ENCODE data around the gene ATG4B.

The ATG4B gene

DNA sequence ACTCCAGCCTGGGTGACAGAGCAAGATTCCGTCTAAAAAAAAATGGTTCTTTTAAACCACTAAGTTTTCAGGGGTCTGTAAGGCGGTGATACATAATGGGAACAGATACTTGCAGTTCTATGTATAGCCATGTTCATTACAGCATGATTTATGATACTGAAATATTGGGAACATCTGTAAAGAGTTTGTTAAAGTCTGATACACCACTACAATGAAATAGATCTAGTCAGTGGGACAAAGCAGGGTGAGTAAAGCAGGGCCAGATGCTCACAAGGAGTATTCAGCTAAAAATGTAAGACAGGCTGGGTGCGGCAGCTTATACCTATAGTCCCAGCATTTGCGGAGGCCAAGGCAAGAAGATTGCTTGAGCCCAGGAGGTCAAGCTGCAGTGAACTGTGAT, 58.2 kb downstream of the ATG4B start:
- no peak for DNase-seq

DNA sequence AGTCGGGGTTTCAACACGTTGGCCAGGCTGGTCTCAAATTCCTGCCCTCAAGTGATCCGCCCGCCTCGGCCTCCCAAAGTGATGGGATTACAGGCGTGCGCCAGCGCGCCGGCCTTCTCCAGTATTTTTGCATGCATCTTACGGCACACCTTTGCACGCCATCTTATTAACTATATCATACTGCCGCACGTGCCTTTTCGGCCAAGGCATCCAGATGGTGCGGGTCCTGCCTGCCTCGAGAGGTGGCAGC, 63.6 kb downstream of the ATG4B start:
- DNase-seq: no peak

DNA sequence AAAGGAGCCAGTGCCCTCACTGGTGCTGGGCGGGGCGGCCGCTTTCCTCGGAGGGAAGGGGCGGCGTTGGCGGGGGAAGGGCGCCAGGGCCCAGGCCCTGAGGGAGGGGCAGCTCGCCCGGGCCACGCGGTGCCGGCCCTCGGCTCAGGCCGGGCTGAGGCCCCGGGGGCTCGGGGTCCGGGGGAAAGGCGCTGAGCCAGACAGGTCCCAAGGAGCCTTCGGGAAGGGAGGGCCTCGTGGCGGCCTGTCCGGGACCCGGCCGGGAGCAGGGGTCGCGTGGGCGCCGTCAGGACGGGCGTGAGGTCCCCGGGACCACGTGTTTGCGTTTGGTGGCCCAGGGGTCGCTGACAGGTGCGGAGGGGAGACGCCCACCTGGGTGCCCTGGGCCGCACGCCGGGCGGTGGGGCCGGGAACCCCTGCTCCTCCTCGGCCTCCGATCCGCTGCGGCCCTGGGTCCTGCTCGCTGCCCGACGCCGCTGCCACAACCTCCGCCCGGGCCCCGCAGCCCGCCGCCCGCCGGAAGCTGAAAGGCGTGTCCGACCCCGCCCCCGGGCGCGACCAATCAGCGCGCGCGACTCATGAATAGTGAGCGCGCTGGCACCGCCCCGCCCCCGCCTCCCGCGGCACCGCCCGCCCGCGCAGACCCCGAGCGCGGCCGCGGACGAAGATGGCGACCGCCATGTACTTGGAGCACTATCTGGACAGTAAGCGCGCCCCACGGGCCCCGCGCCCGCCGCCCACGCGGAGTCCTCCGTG, 64.1 kb downstream of the ATG4B start, which contains the start of gene ING5:
TSS of gene ING5 (plus strand) at position 641 of the 756 bp plus-strand sequence. CDS start at position 668, 27 bp downstream.
- peak; percentile 96 for DNase-seq

DNA sequence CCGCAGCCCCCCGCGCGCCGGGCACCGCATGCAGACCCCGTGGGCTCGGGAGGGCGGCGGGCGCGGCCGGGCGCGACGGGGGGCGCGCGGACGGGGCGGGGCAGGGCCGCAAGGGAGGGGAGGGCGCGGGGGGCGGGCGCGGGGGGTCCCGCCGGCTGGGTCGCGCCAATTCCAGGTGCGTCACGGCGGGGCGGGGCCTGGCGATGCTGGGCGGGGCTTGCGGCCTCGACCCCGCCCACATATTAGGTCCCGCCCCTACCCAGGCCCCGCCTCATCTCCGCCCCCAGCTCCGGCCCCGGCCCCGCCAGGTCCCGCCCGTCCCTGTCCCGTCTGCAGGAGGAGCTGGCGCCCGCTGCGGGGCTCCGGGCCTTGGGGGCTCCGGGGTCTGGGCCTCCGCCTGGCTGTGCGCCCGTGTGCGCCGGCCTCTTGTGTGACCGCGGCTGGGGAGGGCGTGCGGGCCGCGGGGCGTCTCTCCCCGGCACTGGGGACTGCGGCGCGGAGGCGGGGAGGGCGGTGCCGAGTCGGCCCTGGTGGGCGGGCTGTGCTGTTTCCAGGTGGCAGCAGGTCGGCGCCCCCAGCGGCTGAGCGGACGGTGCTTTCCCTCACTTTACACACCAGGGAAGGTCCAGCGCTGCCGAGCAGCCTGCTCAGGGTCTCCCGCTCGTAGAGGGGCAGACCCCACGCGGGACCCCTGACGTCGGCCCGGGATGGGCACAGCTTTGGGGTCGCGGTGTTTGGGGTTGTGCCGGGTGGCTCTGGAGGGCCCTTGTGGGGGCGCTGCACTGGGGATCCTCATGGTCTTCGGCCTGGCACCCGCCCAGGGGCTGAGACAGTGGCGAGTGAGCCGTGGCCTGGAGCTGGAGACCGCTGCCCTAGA, 64.9 kb downstream of the ATG4B start:
- DNase-seq: peak; percentile 87

DNA sequence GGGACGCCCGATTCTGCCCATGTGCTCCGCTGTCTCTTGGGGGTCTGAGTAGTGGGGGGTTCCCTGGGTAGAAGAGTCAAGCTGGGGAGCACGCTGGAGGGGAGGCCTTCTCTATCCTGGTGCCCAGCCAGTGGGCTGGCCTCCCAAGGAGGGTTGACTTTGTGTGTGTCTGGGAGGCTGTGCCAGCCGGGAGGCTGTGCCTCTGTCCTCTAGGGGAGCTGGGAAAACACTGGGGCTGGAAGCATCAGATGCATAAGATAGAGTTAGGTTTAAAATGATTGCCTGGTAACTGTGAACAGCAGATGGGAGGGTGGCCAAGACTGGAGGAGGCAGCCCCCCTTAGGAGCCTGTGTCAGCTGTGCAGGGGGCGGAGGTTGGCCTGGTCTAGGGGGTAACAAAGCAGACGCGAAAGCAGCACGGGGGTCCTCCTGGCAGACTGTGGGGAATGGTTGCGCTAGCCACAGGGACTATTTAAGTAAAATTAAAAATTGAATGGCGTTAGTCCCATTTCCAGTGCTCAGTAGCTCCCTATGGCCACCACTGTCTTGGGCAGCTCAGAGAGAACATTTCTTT, 65.6 kb downstream of the ATG4B start:
- DNase-seq: peak; percentile 7

DNA sequence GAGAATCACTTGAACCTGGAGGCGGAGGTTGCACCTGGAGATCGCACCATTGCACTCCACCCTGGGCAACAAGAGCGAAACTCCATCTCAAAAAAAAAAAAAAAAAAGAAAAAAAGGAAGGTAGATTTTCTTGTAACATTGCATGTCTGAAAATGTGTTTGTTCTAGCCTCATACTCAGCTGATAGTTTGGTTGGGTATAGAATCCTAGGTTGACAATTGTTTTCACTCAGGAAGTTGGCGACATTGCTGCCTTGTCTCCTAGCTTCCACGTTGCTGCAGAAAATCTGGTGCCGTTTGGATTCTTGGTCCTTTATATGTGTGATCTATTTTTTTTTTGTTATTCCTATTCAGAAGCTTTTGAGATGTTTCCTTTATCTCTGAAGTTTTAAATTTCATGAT, 69.0 kb downstream of the ATG4B start:
- no peak for DNase-seq

DNA sequence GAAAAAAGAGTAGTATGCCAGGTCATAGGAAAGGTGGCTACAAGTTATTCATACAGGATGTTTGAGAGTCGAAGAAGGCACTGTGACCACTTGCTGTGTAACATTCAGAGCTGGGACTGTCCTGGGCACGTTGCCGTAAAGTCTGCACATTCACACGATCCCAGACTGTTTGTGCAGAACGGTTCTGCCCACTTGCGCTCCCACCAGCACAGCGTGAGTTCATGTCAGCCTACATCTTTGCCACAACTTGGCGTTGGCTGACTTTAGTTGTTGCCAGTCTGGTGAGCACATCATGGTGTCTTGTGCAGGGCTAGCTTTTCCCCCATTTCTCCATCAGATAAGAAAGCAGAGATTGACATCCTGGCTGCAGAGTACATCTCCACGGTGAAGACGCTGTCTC, 71.4 kb downstream of the ATG4B start:
- DNase-seq: no peak

DNA sequence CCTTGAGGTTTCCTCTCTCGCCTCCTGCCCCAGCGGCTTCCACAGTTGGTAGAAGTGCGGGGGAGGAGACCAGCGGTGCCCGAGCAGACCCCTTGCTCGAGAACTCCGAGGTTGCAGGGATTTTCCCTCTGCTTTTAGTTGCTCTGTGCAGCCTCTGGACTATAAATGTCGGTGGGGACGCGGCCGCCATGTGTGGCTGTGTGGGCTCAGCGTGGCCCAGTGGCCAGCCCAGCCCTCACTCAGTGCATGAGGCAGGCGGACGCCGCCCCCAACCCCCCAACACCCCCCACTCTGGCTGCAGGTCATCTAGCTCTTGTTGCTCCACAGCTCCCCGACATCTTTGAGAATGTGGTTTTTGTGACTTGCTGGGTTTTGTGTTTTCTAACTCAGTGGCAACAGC, 81.6 kb downstream of the ATG4B start:
- DNase-seq: no peak

DNA sequence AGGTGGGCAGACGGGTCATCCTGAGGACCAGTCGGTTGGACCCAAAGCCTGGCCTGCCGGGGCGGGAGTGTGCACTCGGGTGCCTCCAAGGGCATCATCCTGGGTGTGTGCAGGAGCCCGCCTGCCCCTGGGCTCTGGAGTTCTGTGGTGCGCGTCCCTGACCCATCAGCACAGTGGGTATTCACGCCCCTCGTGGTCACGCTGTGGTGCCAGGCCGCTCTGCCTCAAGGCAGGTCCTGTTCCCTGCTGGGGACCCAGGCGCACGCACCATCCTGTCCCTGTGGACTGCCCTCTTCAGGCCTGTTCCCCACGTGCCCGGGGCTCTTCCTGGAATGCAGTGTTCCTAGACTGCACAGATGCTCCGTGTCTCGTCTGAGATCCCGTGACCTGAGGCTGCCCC, 82.6 kb downstream of the ATG4B start:
- no peak for DNase-seq

DNA sequence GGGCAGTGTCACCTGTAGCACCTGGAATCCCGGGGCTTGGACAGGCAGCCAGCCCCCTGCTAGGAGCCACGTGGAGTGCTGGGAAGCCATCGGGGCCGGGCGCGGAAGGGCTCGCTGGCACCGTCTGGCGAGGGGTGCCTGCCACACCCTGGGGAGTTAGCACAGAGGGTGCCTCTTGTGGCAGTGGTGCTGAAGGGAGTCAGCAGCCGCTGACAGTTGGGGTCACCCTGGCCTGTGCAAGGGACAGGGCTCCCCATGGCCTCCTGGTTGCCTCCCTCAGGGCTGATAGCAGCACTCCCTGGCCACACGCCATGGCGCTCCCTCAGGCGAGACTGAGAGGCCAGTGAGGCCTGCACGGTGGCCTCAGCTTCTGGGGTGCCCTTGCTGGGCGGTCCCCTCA, 83.1 kb downstream of the ATG4B start:
- no peak for DNase-seq

DNA sequence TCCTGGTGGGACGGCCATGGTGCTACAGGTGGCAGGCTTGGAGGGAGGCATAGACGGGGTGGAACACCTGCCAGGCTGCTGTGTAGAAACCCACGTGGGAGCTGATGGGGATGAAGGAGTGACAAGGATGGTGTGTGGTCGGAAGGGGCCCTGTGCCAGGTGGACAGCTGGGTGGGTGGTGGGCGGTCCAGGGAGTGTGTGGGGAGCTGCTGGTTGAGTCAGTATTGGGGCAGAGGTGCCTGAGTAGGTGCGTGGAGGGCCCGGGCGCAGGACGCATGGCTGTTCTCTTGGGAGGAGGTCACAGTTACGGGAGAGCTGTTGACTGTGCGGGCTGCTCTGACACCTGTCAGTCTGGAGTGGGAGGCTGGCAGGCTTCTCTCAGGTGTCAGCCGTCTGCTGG, 84.4 kb downstream of the ATG4B start:
- no peak for DNase-seq

DNA sequence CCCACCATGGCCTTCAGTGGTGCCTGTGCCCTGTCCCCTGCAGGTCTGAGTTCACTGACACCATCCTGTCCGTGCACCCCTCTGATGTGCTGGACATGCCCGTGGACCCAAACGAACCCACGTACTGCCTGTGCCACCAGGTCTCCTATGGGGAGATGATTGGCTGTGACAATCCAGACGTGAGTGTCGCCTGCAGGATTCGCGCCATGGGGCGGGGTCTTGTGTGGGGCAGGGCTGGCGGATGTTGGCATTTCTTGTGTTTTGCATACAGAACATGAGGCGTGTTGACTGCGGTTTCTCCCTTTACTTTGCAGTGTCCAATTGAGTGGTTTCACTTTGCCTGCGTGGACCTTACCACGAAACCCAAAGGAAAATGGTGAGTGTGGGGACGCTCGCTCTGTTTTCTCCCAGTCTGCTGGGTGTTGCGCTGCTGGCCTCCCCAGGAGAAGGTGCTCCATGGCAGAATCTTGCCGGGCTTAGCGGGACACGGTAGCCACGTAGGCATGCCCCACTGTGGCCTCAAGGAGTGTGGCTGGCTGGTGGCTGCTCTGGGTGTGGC, 85.5 kb downstream of the ATG4B start:
- no peak for DNase-seq
